ENCODE data around the gene SUB1. TPM values are rescaled to one million over a fixed set of nuclear protein-coding genes. Genes with fewer than 3 reads are reported as not detected.
"Not testable (repeated sequence)": the region's sequence is repeated elsewhere in the genome, so short reads cannot be mapped to it uniquely, and the experiment has no call there.

SUB1 gene
- total RNA-seq, 1 donor = 115 TPM

- peak overlapping the region; percentile 2 for H3K4me3 ChIP-seq (ENCODE audit: insufficient read depth, low read length)
- no peaks in the 10 kb centered on the region for H3K27me3 ChIP-seq (ENCODE audit: insufficient read depth, low read length)
- no peak for TF ChIP-seq CTCF (IDR thresholded peaks at IDR 0.05; ENCODE audit: extremely low read depth, low read depth, low read length)
- H3K36me3 ChIP-seq (ENCODE audit: insufficient read depth, low read length) = no peaks in the 10 kb centered on the region
- no peak overlapping the region for H3K27ac ChIP-seq (ENCODE audit: low read depth, low read length)
- H2AFZ ChIP-seq (ENCODE audit: low read length) = peak overlapping the region; percentile 56
- H3K79me2 ChIP-seq (ENCODE audit: insufficient read depth, low read length) = no peaks in the 10 kb centered on the region
- H3K9me3 ChIP-seq (ENCODE audit: low read depth, low read length) = no peaks in the 10 kb centered on the region
- no peaks in the 10 kb centered on the region for H4K20me1 ChIP-seq (ENCODE audit: insufficient read depth, low read length)
- peak overlapping the region; percentile 45 for H3K4me2 ChIP-seq (ENCODE audit: insufficient read depth, low read length)
- no peaks in the 10 kb centered on the region for H3K4me1 ChIP-seq (ENCODE audit: insufficient read depth, low read length)
- no peak for DNase-seq (ENCODE audit: insufficient read length, low spot score, missing footprints)
Measured at GRCh38 chr5:32545102-32545800, 40.1 kb upstream of the SUB1 start.

GRCh38 chr5:32551194-32551593, 34.2 kb upstream of the SUB1 start:
- Histone ChIP-seq H3K4me2 (ENCODE audit: insufficient read depth, low read length) (no peak overlapping the region), H2AFZ (ENCODE audit: low read length) (no peak overlapping the region), H3K36me3 (ENCODE audit: insufficient read depth, low read length) (no peaks in the 10 kb centered on the region), H3K4me3 (ENCODE audit: insufficient read depth, low read length) (no peak overlapping the region), H3K9me3 (ENCODE audit: low read depth, low read length) (no peaks in the 10 kb centered on the region), H3K27me3 (ENCODE audit: insufficient read depth, low read length) (no peaks in the 10 kb centered on the region), H3K27ac (ENCODE audit: low read depth, low read length) (no peak overlapping the region), H3K4me1 (ENCODE audit: insufficient read depth, low read length) (no peaks in the 10 kb centered on the region), H4K20me1 (ENCODE audit: insufficient read depth, low read length) (no peaks in the 10 kb centered on the region), H3K79me2 (ENCODE audit: insufficient read depth, low read length) (no peaks in the 10 kb centered on the region)
- no peak for TF ChIP-seq CTCF (IDR thresholded peaks at IDR 0.05; ENCODE audit: extremely low read depth, low read depth, low read length)
- DNase-seq (ENCODE audit: insufficient read length, low spot score, missing footprints) = no peak

GRCh38 chr5:32551865-32552264, 33.5 kb upstream of the SUB1 start:
- no peaks in the 10 kb centered on the region for H3K4me1 ChIP-seq (ENCODE audit: insufficient read depth, low read length)
- H3K4me3 ChIP-seq (ENCODE audit: insufficient read depth, low read length) = no peak overlapping the region
- H3K4me2 ChIP-seq (ENCODE audit: insufficient read depth, low read length) = no peak overlapping the region
- H2AFZ ChIP-seq (ENCODE audit: low read length) = no peak overlapping the region
- no peak for DNase-seq (ENCODE audit: insufficient read length, low spot score, missing footprints)
- TF ChIP-seq CTCF (IDR thresholded peaks at IDR 0.05; ENCODE audit: extremely low read depth, low read depth, low read length) = no peak
- no peaks in the 10 kb centered on the region for H4K20me1 ChIP-seq (ENCODE audit: insufficient read depth, low read length)
- H3K9me3 ChIP-seq (ENCODE audit: low read depth, low read length) = no peaks in the 10 kb centered on the region
- no peaks in the 10 kb centered on the region for H3K36me3 ChIP-seq (ENCODE audit: insufficient read depth, low read length)
- H3K79me2 ChIP-seq (ENCODE audit: insufficient read depth, low read length) = no peaks in the 10 kb centered on the region
- no peaks in the 10 kb centered on the region for H3K27me3 ChIP-seq (ENCODE audit: insufficient read depth, low read length)
- no peak overlapping the region for H3K27ac ChIP-seq (ENCODE audit: low read depth, low read length)

- not testable (repeated sequence) for H3K4me1 ChIP-seq (ENCODE audit: insufficient read depth, low read length); H3K79me2 ChIP-seq (ENCODE audit: insufficient read depth, low read length); H3K4me2 ChIP-seq (ENCODE audit: insufficient read depth, low read length); H2AFZ ChIP-seq (ENCODE audit: low read length); H4K20me1 ChIP-seq (ENCODE audit: insufficient read depth, low read length); H3K36me3 ChIP-seq (ENCODE audit: insufficient read depth, low read length); H3K27me3 ChIP-seq (ENCODE audit: insufficient read depth, low read length); DNase-seq (ENCODE audit: insufficient read length, low spot score, missing footprints); H3K27ac ChIP-seq (ENCODE audit: low read depth, low read length); H3K9me3 ChIP-seq (ENCODE audit: low read depth, low read length); H3K4me3 ChIP-seq (ENCODE audit: insufficient read depth, low read length)
Measured at GRCh38 chr5:32552491-32552890, 32.9 kb upstream of the SUB1 start.
